Measurements from ENCODE around the gene COA7.

- TF ChIP-seq CTCF (IDR thresholded peaks at IDR 0.05; ENCODE audit: insufficient read depth, low read length, poor library complexity, severe bottlenecking) (no peak), EZH2phosphoT487 (conservative IDR thresholded peaks at IDR 0.05; ENCODE audit: low read length) (no peak)
These were observed 46.2 kb downstream of the COA7 start for GRCh38 chr1:52651904-52652303.

Measured in SU-DHL-6 (cell line).